CD4-positive, alpha-beta T cell (primary cell): ENCODE data around the gene LMOD1. TPM values are rescaled to one million over a fixed set of nuclear protein-coding genes. Genes with fewer than 3 reads are reported as not detected.

Source experiments
- ATAC-seq: fragments of 200-7000 bp; cut with Tn5 transposase; one replicate; pipeline ENCODE4 v1.10.0; 2022; ENCODE audit warnings: mild to moderate bottlenecking; ENCODE audit not compliant: poor library complexity
- CTCF ChIA-PET: fragments of 350-600 bp; sonication (Branson Sonifier 250); formaldehyde crosslinking; loops from one replicate; lab custom pipeline; 2021; ENCODE audit warnings: antibody characterized with exemption, inconsistent platforms; lab: Charles Lee
- POLR2A ChIA-PET: fragments of 350-600 bp; sonication (Branson Sonifier 250); formaldehyde crosslinking; loops from one replicate; lab custom pipeline; 2021; ENCODE audit warnings: antibody characterized with exemption, inconsistent platforms; lab: Charles Lee
- DNase-seq, 14 experiments: peaks; one replicate each; pipeline ENCODE4 v3.0.0-alpha.2; 2013 to 2020; ENCODE audit warnings: mixed read lengths in 2 of 14
- H3K27ac ChIP-seq, 2 donors: one replicate each; pipeline versions ENCODE4 v1.5.1 to v1.7.0; 2013; ENCODE audit warnings: low read length in 2 of 2, low read depth in 1 of 2, mild to moderate bottlenecking in 1 of 2
- H3K27me3 ChIP-seq, 2 experiments: 1 replicate in 1 of 2; 2 replicates in 1 of 2; pipeline versions ENCODE4 v1.6.1 to v1.7.0; 2013; ENCODE audit warnings: low read length in 2 of 2, control low read depth in 1 of 2, mild to moderate bottlenecking in 1 of 2, moderate library complexity in 1 of 2; ENCODE audit not compliant: insufficient read depth in 2 of 2, control insufficient read depth in 1 of 2
- H3K36me3 ChIP-seq: one replicate; pipeline ENCODE4 v1.6.1; 2013; ENCODE audit warnings: low read length, control low read depth; ENCODE audit not compliant: insufficient read depth
- H3K4me1 ChIP-seq: one replicate; pipeline ENCODE4 v1.6.1; 2013; ENCODE audit warnings: low read length, control low read depth; ENCODE audit not compliant: insufficient read depth
- H3K4me3 ChIP-seq: one replicate; pipeline ENCODE4 v1.5.1; 2013; ENCODE audit warnings: mild to moderate bottlenecking, low read length, moderate library complexity
- H3K9me3 ChIP-seq, 2 experiments: 1 replicate in 1 of 2; 2 replicates in 1 of 2; pipeline versions ENCODE4 v1.6.1 to v1.7.0; 2013; ENCODE audit warnings: low read length in 2 of 2, mild to moderate bottlenecking in 2 of 2, control low read depth in 1 of 2, moderate library complexity in 1 of 2; ENCODE audit not compliant: control insufficient read depth in 1 of 2, insufficient read depth in 1 of 2
- H3K27ac Mint-ChIP-seq: one replicate; pipeline ENCODE4 v1.8.0; 2020; ENCODE audit warnings: mixed read lengths
- H3K27me3 Mint-ChIP-seq: one replicate; pipeline ENCODE4 v1.8.0; 2021; ENCODE audit warnings: mixed read lengths
- H3K36me3 Mint-ChIP-seq: one replicate; pipeline ENCODE4 v1.8.0; 2021; ENCODE audit warnings: low read depth, mixed read lengths
- H3K4me1 Mint-ChIP-seq: one replicate; pipeline ENCODE4 v1.8.0; 2021; ENCODE audit warnings: low read depth, mixed read lengths
- H3K4me3 Mint-ChIP-seq: one replicate; pipeline ENCODE4 v1.8.0; 2020; ENCODE audit warnings: mild to moderate bottlenecking, mixed read lengths
- H3K9me3 Mint-ChIP-seq: one replicate; pipeline ENCODE4 v1.8.0; 2020; ENCODE audit warnings: mixed read lengths
- CTCF ChIP-seq: fragments of 200-600 bp; IDR thresholded peaks from one replicate; pipeline ENCODE4 v1.8.0; 2022; ENCODE audit warnings: antibody characterized with exemption, mild to moderate bottlenecking
- intact Hi-C, 2 experiments: fragments of 100-400 bp; cut with DNase I in 1 of 2; cut with micrococcal nuclease in 1 of 2; formaldehyde crosslinking; loops; one replicate each; pipeline versions ENCODE4 v1.15.1 to v1.9.0; 2023 to 2025; cut with DNase I, micrococcal nuclease
- total RNA-seq, 174 experiments: library from RNA in 2 of 174; stranded (reverse) in 2 of 174; gene quantifications; one replicate each; pipeline ENCODE4 v1.2.3 and lab custom pipeline; 2021 to 2026

The LMOD1 gene
- total RNA-seq, 2 experiments from 2014 or later, result not detected

DNA sequence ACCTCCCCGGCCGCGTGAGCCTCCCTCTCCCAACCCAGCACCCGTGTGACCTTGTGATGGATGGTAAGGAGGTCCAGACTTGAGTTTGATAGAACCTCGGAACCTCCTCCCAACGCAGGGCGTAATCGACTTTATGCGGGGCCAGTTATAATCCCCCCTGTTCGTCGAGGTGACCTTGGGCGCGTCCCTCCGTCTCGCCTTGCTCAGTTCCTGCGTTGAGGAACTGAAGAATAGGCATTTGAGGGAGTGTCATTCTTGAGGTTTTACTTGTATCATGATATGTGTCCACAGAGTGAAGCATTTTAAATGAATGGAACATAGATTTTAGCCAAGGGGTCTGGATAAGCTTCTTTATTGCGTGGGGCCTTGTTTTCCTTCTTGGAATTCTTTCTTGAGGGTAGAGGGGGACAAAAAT lies 9.4 kb upstream of the LMOD1 start:
- ChIA-PET POLR2A (interaction anchor here (0.7 to 1.6 kb wide), 5 partner anchors 18 to 188 kb away, joined by 3 to 14 read pairs (median 4); partner anchors contain the start of gene RNPEP), CTCF (interaction anchor here (0.7 to 1.9 kb wide), 3 partner anchors 10 to 60 kb away, joined by 3 to 11 read pairs (median 5); partner anchors contain the start of gene LMOD1)
- Mint-ChIP-seq H3K4me1 (peaks cover 27% of the 10 kb centered on the region), H3K27me3 (no peaks in the 10 kb centered on the region), H3K36me3 (peaks cover 53% of the 10 kb centered on the region), H3K4me3 (peak overlapping the region; percentile 97), H3K27ac (peak overlapping the region; percentile 96), H3K9me3 (no peaks in the 10 kb centered on the region)
- Histone ChIP-seq H3K27ac (peak overlapping the region; percentile 71 to 78), H3K27me3 (no peaks in the 10 kb centered on the region), H3K4me3 (peak overlapping the region; percentile 74), H3K4me1 (peaks cover 18% of the 10 kb centered on the region), H3K9me3 (no peaks in the 10 kb centered on the region), H3K36me3 (peaks cover 18% of the 10 kb centered on the region)
- TF ChIP-seq CTCF, result no peak
- intact Hi-C loops, result loop anchor here (2.0 to 5.0 kb wide), 3 partner anchors 27 to 123 kb away; partner anchors contain the start of gene RNPEP (in 1 of the 2)
- DNase-seq (no peak), ATAC-seq (peak; percentile 54)

DNA sequence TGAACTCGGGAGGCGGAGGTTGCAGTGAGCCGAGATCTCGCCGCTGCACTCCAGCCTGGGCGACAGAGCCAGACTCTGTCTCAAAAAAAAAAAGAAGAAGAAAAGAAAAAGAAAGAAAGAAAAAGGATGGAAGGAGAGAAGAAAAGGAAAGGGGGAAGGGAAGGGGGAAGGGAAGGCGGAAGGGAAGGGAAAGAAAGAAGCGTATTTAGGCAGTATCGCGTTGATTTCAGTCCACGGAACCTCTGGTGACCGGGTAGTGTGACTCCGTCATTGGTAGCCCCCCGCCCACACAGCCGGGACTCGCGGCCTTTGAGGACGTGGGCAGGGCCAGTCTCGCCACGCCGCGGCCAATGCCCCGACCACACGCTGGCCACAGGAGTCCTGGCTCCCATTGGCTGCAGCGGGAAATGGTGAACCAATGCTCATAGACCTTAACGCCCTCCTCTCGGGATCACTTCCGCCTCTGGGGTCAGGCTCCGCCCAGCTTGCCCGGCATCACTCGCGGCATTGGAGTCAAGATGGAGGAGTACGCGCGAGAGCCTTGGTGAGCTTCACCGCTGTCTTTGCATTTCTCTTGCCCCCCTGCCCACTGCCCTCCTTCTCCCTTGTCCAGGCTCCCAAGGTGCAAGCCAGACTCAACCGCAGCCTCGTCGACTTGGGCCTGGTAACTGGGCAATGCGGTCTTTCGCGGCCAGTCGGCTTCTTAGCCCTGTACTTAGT lies 8.8 kb upstream of the LMOD1 start, which contains the start of gene TIMM17A:
Gene TIMM17A, plus strand, starts transcription at position 495 of the 720 bp plus-strand sequence. Its CDS starts 24 bp downstream, at position 519.
- ATAC-seq, result peak; percentile 99
- H3K27ac Mint-ChIP-seq, result peak within 1 kb of the TSS; percentile 96

More for the DNA sequence above, 8.8 kb upstream of the LMOD1 start, which contains the start of gene TIMM17A:
- peak within 1 kb of the TSS; percentile 71 to 78 for H3K27ac ChIP-seq
- ChIA-PET CTCF (interaction anchor here (0.6 to 1.9 kb wide), 6 partner anchors 9 to 1801 kb away, joined by 3 to 11 read pairs (median 4); partner anchors contain the start of genes IPO9 and LMOD1), POLR2A (interaction anchor here (0.7 to 1.6 kb wide), 7 partner anchors 9 to 188 kb away, joined by 3 to 14 read pairs (median 4); partner anchors contain the start of genes LMOD1 and RNPEP)
- peaks cover 18% of the 10 kb centered on the region for H3K4me1 ChIP-seq
- H3K9me3 Mint-ChIP-seq, result no peaks in the 10 kb centered on the region
- H3K9me3 ChIP-seq, result no peaks in the 10 kb centered on the region
- H3K36me3 Mint-ChIP-seq, result peaks cover 48% of the 10 kb centered on the region
- peak; percentile 84 to 96 (median 88) for DNase-seq
- peaks cover 27% of the 10 kb centered on the region for H3K4me1 Mint-ChIP-seq
- H3K36me3 ChIP-seq, result peaks cover 17% of the 10 kb centered on the region
- H3K27me3 Mint-ChIP-seq, result no peaks in the 10 kb centered on the region
- peak within 1 kb of the TSS; percentile 74 for H3K4me3 ChIP-seq
- no peaks in the 10 kb centered on the region for H3K27me3 ChIP-seq
- H3K4me3 Mint-ChIP-seq, result peak within 1 kb of the TSS; percentile 97
- intact Hi-C loops, result loop anchor here (2.0 to 5.0 kb wide), 3 partner anchors 28 to 123 kb away; partner anchors contain the start of gene RNPEP (in 1 of the 2)
- no peak for TF ChIP-seq CTCF
